ENCODE measurements around the gene FTL.

Gene FTL

DNA sequence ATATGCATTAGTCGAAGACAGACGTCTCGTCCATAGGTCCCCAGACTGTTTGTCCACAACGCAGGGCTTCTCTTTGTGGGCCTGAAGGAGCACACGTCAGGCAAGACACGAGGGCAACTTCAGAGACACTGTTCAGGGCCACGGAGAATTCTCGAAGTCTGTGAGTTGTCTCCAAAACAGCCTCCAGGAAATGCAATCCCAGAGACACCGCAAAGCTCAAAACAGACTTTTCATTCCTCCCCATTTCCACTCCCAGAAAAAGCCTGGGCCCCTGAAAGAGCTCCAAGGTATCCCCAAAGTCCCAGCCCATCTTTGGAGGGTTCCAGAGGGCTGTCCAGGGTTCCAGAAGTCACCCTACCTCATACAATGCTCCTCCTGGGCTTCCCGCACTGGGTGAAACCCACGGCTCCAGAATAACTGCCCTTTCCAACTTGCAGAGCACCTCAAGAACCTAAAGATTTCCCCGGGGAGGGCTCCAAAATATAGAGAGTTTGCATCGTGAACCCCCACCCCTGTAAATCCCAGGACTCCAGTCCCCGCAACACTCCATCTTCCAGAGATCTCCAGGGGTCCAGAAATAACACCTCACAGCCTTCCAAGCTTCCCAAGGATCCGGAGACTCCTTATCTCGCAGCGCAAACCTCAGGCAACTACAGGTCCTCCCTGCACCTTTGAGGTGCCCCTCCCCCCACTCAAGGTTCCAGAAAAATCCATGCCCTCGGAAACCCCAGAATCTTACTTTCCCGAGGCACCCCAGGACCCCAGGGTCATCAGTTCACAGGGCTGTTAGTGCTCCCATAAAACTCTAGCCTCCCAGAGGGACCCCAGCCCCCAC is 687 bp upstream of the FTL start:
- TF ChIP-seq CTCF (IDR thresholded peaks at IDR 0.05) = no peak

- TF ChIP-seq CTCF (IDR thresholded peaks at IDR 0.05) = no peak
Measured at GRCh38 chr19:48965806-48966540, 864 bp downstream of the FTL start.

DNA sequence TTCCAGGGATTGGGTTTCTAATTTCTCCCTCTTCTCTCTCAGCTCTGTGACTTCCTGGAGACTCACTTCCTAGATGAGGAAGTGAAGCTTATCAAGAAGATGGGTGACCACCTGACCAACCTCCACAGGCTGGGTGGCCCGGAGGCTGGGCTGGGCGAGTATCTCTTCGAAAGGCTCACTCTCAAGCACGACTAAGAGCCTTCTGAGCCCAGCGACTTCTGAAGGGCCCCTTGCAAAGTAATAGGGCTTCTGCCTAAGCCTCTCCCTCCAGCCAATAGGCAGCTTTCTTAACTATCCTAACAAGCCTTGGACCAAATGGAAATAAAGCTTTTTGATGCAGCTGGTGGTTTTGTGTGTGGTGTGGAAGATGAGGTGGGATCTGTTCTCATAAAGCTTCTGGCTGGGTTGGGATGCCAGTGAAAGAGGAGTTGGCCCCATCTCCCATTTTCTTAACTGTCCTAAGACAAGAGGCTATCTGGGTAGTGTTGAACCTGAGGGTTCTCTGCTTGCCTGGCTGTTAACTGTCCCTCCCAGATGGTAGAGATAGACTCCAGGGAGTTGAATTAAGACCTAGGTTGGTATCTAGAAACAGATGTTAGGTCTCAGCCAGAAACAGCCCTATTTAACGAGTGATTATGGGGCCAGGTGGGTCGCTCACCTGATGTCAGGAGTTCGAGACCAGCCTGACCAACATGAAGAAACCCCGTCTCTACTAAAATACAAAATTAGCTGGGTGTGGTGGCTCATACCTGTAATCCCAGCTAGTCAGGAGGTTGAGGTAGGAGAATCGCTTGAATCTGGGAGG is 1.6 kb downstream of the FTL start:
- no peak for TF ChIP-seq CTCF (IDR thresholded peaks at IDR 0.05)

DNA sequence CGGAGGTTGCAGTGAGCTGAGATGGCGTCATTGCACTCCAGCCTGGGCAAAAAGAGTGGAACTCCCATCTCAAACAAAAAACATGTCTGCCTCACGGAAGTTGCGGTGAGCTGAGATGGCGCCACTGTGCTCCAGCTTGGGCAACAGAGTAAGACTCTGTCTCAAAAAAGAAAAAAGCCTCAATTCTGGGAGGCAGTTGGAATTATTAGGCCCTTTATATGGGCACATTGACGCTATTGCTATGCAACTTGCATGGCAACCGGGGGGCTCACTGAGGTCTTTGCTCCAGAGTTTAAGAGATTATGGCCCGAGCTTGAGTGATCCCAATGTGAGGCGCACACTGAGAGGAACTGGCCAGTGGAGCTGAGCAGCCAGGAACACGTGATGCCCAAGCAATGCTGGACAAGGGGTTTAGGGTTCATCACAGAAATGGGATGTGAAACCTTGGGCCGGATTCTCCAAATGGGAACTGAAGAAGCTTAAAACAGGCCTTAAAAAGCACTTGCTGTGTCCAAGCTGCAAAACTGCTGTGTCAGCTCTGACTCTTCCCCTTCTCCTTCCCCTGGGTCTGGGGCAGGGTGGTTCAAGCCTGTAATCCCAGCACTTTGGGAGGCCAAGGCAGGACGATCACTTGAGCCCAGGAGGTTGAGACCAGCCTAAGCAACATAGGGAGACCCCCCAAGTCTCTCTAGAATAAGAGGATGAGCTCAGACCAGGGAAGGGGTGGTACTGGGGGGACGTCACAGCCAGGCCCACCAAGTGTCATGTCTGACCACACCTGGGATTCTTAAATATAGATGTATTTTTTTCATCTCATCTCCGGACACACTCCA is 2.5 kb downstream of the FTL start:
- no peak for TF ChIP-seq CTCF (IDR thresholded peaks at IDR 0.05)

DNA sequence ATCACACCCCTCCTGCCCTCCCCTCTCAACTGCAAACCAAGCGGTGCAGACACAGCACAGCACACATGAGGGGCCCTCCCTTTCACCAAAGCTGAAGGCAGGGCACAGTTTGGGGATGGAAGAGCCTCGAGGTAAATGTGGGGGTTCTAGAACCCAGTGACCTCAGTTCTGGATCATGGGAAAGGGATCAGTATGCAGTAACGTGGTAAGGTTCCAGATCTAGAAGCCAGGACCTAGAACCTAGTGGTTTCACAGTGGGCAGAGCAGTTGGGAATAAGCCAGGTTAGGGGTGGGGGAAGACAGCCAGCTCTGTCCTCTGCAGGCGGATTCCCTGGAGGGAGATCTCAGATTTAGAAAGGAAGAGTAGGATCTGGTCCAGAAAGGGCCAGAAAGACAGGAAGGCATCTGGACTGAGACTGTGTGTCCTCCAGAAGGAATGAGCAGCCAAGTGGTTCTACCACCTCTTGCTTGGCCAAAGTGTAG is 3.1 kb downstream of the FTL start:
- TF ChIP-seq CTCF (IDR thresholded peaks at IDR 0.05) = no peak

GRCh38 chr19:48968813-48969218 is 3.7 kb downstream of the FTL start:
- TF ChIP-seq CTCF (IDR thresholded peaks at IDR 0.05) = no peak
